ENCODE data around the gene SLC7A6.

SLC7A6 gene

GRCh38 chr16:68310437-68310773 lies 46.1 kb downstream of the SLC7A6 start:
- no peak for TF ChIP-seq RARB (CRISPR knock-in tag; IDR thresholded peaks at IDR 0.05)
- no peak for TF ChIP-seq ZNF565 (CRISPR knock-in tag; conservative IDR thresholded peaks at IDR 0.05; ENCODE audit: low read depth)
- TF ChIP-seq ZNF8 (CRISPR knock-in tag; IDR thresholded peaks at IDR 0.05), result no peak
- no peak for TF ChIP-seq SNAI2 (CRISPR knock-in tag; IDR thresholded peaks at IDR 0.05)
- no peak for TF ChIP-seq ZFP3 (CRISPR knock-in tag; IDR thresholded peaks at IDR 0.05)
- no peak for TF ChIP-seq ZC3H10 (CRISPR knock-in tag; IDR thresholded peaks at IDR 0.05)
- no peak for TF ChIP-seq TCF4 (CRISPR knock-in tag; IDR thresholded peaks at IDR 0.05; ENCODE audit: borderline replicate concordance)
- no peak for TF ChIP-seq BACH2 (CRISPR knock-in tag; IDR thresholded peaks at IDR 0.05; ENCODE audit: borderline replicate concordance)
- peak; percentile 59 for ATAC-seq

GRCh38 chr16:68310774-68311511 lies 46.6 kb downstream of the SLC7A6 start, which contains the start of the genes PRMT7 and SLC7A6OS:
Gene PRMT7, plus strand, starts transcription at chr16:68311019. Its CDS starts 4,961 bp downstream, at chr16:68315980.
Gene SLC7A6OS, minus strand, starts transcription at chr16:68310946. Its CDS starts 20 bp downstream, at chr16:68310926.
- TF ChIP-seq ESRRG (CRISPR knock-in tag; IDR thresholded peaks at IDR 0.05) (no peak), ZNF70 (CRISPR knock-in tag; IDR thresholded peaks at IDR 0.05) (peak; percentile 65; the same call in 1 of the 2 replicates), CSRNP3 (CRISPR knock-in tag; IDR thresholded peaks at IDR 0.05) (no peak), TCF4 (CRISPR knock-in tag; IDR thresholded peaks at IDR 0.05; ENCODE audit: borderline replicate concordance) (no peak), PPARA (CRISPR knock-in tag; IDR thresholded peaks at IDR 0.05; ENCODE audit: borderline replicate concordance) (no peak), TSHZ2 (CRISPR knock-in tag; IDR thresholded peaks at IDR 0.05) (0 out of 2 replicates have a peak, but pooled peaks have one; percentile 20), ZFP30 (CRISPR knock-in tag; IDR thresholded peaks at IDR 0.05) (no peak), OSR1 (CRISPR knock-in tag; IDR thresholded peaks at IDR 0.05) (no peak), POU6F1 (CRISPR knock-in tag; IDR thresholded peaks at IDR 0.05; ENCODE audit: borderline replicate concordance, low read depth) (no peak), CSDC2 (CRISPR knock-in tag; IDR thresholded peaks at IDR 0.05) (no peak), PATZ1 (CRISPR knock-in tag; IDR thresholded peaks at IDR 0.05; ENCODE audit: borderline replicate concordance) (no peak), ZFP3 (CRISPR knock-in tag; IDR thresholded peaks at IDR 0.05) (no peak)

GRCh38 chr16:68313116-68313515 lies 48.8 kb downstream of the SLC7A6 start:
- no peak for ATAC-seq
- TF ChIP-seq PATZ1 (CRISPR knock-in tag; IDR thresholded peaks at IDR 0.05; ENCODE audit: borderline replicate concordance) (no peak), CREB5 (CRISPR knock-in tag; IDR thresholded peaks at IDR 0.05; ENCODE audit: low read depth) (no peak), ZFP30 (CRISPR knock-in tag; IDR thresholded peaks at IDR 0.05) (no peak), ZNF565 (CRISPR knock-in tag; conservative IDR thresholded peaks at IDR 0.05; ENCODE audit: low read depth) (no peak), ZNF8 (CRISPR knock-in tag; IDR thresholded peaks at IDR 0.05) (no peak), ZFP3 (CRISPR knock-in tag; IDR thresholded peaks at IDR 0.05) (no peak), TOX (CRISPR knock-in tag; IDR thresholded peaks at IDR 0.05; ENCODE audit: borderline replicate concordance) (no peak), RARB (CRISPR knock-in tag; IDR thresholded peaks at IDR 0.05) (no peak), ARNTL (CRISPR knock-in tag; IDR thresholded peaks at IDR 0.05; ENCODE audit: borderline replicate concordance, low read depth) (no peak), SNAI2 (CRISPR knock-in tag; IDR thresholded peaks at IDR 0.05) (no peak)

More at GRCh38 chr16:68310774-68311511, 46.6 kb downstream of the SLC7A6 start, which contains the start of the genes PRMT7 and SLC7A6OS:
- peak; percentile 100 for ATAC-seq

Measured in SK-N-SH treated with all-trans-retinoic acid at 6 μM for 48 hours (cell line).